ENCODE data around the gene DPP6. TPM values are rescaled to one million over a fixed set of nuclear protein-coding genes. Genes with fewer than 3 reads are reported as not detected.

The DPP6 gene
- total and polyA plus RNA-seq, 7 donors, result 0.18 to 1.8 (median 0.57) TPM

DNA sequence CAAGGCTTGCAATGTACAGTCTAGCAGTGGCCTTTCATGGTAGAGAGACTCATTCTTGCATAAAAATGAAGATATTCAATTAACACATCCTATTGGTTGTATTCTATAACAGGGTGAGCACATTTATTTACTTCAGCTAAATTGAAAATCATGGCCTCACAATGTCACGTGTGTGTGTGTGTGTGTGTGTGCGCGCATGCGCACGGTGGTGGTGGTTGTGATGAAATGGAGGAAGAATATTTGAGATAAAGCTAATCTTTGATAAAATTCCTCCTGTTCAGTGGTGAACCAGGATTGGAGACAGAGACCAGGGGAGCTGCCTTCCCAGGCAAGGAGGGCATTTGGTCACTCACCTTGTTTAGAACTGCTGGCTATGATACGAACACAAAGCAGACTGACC is 199.8 kb downstream of the DPP6 start:
- ATAC-seq (no peak), DNase-seq (no peak)
- 58 to 90% (median 83%) methylated on average over 6 of the region's 6 CpGs for WGBS, 3 donors
- Histone ChIP-seq H3K36me3 (ENCODE audit: insufficient read depth in 1 of 2, low read depth in 1 of 2) (no peaks in the 10 kb centered on the region), H3K4me3 (no peak overlapping the region), H3K27ac (no peak overlapping the region), H3K27me3 (ENCODE audit: insufficient read depth in 3 of 3, low read length in 2 of 3) (no peaks in the 10 kb centered on the region), H3K4me1 (no peaks in the 10 kb centered on the region), H3K9me3 (no peaks in the 10 kb centered on the region)
- TF ChIP-seq, protein P1, sequence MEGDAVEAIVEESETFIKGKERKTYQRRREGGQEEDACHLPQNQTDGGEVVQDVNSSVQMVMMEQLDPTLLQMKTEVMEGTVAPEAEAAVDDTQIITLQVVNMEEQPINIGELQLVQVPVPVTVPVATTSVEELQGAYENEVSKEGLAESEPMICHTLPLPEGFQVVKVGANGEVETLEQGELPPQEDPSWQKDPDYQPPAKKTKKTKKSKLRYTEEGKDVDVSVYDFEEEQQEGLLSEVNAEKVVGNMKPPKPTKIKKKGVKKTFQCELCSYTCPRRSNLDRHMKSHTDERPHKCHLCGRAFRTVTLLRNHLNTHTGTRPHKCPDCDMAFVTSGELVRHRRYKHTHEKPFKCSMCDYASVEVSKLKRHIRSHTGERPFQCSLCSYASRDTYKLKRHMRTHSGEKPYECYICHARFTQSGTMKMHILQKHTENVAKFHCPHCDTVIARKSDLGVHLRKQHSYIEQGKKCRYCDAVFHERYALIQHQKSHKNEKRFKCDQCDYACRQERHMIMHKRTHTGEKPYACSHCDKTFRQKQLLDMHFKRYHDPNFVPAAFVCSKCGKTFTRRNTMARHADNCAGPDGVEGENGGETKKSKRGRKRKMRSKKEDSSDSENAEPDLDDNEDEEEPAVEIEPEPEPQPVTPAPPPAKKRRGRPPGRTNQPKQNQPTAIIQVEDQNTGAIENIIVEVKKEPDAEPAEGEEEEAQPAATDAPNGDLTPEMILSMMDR (IDR thresholded peaks at IDR 0.05), result no peak
- intact Hi-C loops (cut with DNase I), result no loop called here

GRCh38 chr7:154253810-154254209 is 201.6 kb downstream of the DPP6 start:
- H3K9me3 ChIP-seq, result no peaks in the 10 kb centered on the region
- WGBS, 3 donors, result 64 to 68% (median 67%) methylated on average over 6 of the region's 6 CpGs
- no peaks in the 10 kb centered on the region for H3K36me3 ChIP-seq (ENCODE audit: insufficient read depth in 1 of 2, low read depth in 1 of 2)
- TF ChIP-seq, protein P1 (IDR thresholded peaks at IDR 0.05), result no peak
- H3K4me1 ChIP-seq, result no peaks in the 10 kb centered on the region
- ATAC-seq (no peak), DNase-seq (no peak)
- no peaks in the 10 kb centered on the region for H3K27me3 ChIP-seq (ENCODE audit: insufficient read depth in 3 of 3, low read length in 2 of 3)
- H3K4me3 ChIP-seq, result no peak overlapping the region
- H3K27ac ChIP-seq, result no peak overlapping the region
- intact Hi-C loops (cut with DNase I), result no loop called here

- Histone ChIP-seq H3K27me3 (ENCODE audit: insufficient read depth in 3 of 3, low read length in 2 of 3) (no peaks in the 10 kb centered on the region), H3K4me1 (no peaks in the 10 kb centered on the region), H3K27ac (no peak overlapping the region), H3K36me3 (ENCODE audit: insufficient read depth in 1 of 2, low read depth in 1 of 2) (no peaks in the 10 kb centered on the region), H3K9me3 (no peaks in the 10 kb centered on the region), H3K4me3 (no peak overlapping the region)
- intact Hi-C loops (cut with DNase I), result no loop called here
- TF ChIP-seq, protein P1 (IDR thresholded peaks at IDR 0.05), result no peak
- DNase-seq, result no peak
- WGBS, 3 donors, result 21 to 35% (median 28%) methylated on average over 7 of the region's 7 CpGs
- no peak for ATAC-seq
Measured at GRCh38 chr7:154255324-154255723, 203.1 kb downstream of the DPP6 start.

DNA sequence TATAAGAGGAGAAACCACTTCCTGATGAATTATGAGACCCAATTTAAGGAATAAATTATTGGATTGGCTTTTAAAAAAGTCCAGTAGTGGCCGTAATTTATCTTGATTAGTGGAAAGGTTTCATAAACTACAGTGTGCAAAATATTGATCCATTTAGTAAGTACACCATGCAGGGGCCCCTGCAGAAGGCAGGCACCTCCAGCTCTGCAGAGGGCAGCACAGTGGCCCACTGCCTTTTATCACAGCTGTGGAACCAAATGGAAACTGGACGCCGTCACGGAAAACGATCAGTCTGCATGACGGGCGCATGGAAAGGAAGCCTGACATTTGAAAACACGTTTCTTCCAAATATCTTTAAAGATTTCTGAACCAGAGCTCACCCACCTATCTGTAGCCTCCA is 204.0 kb downstream of the DPP6 start:
- TF ChIP-seq, protein P1 (IDR thresholded peaks at IDR 0.05), result no peak
- H3K4me3 ChIP-seq, result no peak overlapping the region
- no peaks in the 10 kb centered on the region for H3K4me1 ChIP-seq
- no peaks in the 10 kb centered on the region for H3K9me3 ChIP-seq
- H3K27ac ChIP-seq, result no peak overlapping the region
- DNase-seq (no peak), ATAC-seq (no peak)
- no peaks in the 10 kb centered on the region for H3K36me3 ChIP-seq (ENCODE audit: insufficient read depth in 1 of 2, low read depth in 1 of 2)
- 72 to 80% (median 77%) methylated on average over 8 of the region's 8 CpGs for WGBS, 3 donors
- H3K27me3 ChIP-seq (ENCODE audit: insufficient read depth in 3 of 3, low read length in 2 of 3), result no peaks in the 10 kb centered on the region
- intact Hi-C loops (cut with DNase I), result no loop called here

- Histone ChIP-seq H3K4me1 (no peaks in the 10 kb centered on the region), H3K36me3 (ENCODE audit: insufficient read depth in 1 of 2, low read depth in 1 of 2) (no peaks in the 10 kb centered on the region), H3K4me3 (no peak overlapping the region), H3K27ac (no peak overlapping the region), H3K9me3 (no peaks in the 10 kb centered on the region), H3K27me3 (ENCODE audit: insufficient read depth in 3 of 3, low read length in 2 of 3) (no peaks in the 10 kb centered on the region)
- ATAC-seq, result no peak
- WGBS, 3 donors, result 62 to 69% (median 67%) methylated on average over 3 of the region's 3 CpGs
- DNase-seq, result no peak
- TF ChIP-seq, protein P1 (IDR thresholded peaks at IDR 0.05), result no peak
- intact Hi-C loops (cut with DNase I), result no loop called here
Measured at GRCh38 chr7:154259396-154259795, 207.2 kb downstream of the DPP6 start.
